SK-N-SH (cell line): ENCODE data around the gene NCKAP5. TPM values are rescaled to one million over a fixed set of nuclear protein-coding genes. Genes with fewer than 3 reads are reported as not detected.

ENCODE experiments used
- CTCF ChIA-PET: fragments of 300-600, 350-600 bp; formaldehyde crosslinking; extraction: SDS; loops from one replicate; lab custom pipeline; 2021; lab: Yijun Ruan, JAX
- POLR2A ChIA-PET: fragments of 350-600 bp; sonication (Branson Sonifier 250); formaldehyde crosslinking; extraction: SDS; loops from one replicate; lab custom pipeline; 2020; ENCODE audit warnings: antibody characterized with exemption, inconsistent platforms; lab: Yijun Ruan, JAX
- DNase-seq: peaks from one replicate; pipeline ENCODE4 v3.0.0; 2012
- H2AFZ ChIP-seq: fragments of 200-600 bp; sonication (generic); 2 replicates; pipeline ENCODE4 v1.8.1; 2016; ENCODE audit warnings: antibody characterized with exemption, mild to moderate bottlenecking, low read depth
- H3F3A ChIP-seq: fragments of 200-600 bp; sonication (generic); replicated peaks from 2 replicates; pipeline ENCODE3; 2016; ENCODE audit warnings: antibody characterized with exemption, mild to moderate bottlenecking; ENCODE audit not compliant: insufficient read depth
- H3K27ac ChIP-seq, 2 experiments: fragments of 200-500 bp in 1 of 2; fragments of 200-600 bp in 1 of 2; sonication (Bioruptor generic) in 1 of 2; sonication (generic), shearing (Covaris generic) in 1 of 2; 2 replicates each; pipeline versions ENCODE4 v1.5.1 to v1.6.1; 2014 to 2016; ENCODE audit warnings: low read depth in 2 of 2, inconsistent platforms in 1 of 2, low read length in 1 of 2, mild to moderate bottlenecking in 1 of 2, mixed read lengths in 1 of 2
- H3K27me3 ChIP-seq: fragments of 200-600 bp; sonication (generic), shearing (Covaris generic); 2 replicates; pipeline ENCODE4 v1.6.1; 2016; ENCODE audit warnings: mixed run types; ENCODE audit not compliant: insufficient read depth
- H3K36me3 ChIP-seq, 2 experiments: fragments of 200-500 bp in 1 of 2; fragments of 200-600 bp in 1 of 2; sonication (Bioruptor generic) in 1 of 2; sonication (generic) in 1 of 2; replicated peaks in 1 of 2; 2 replicates each; pipeline versions ENCODE3 to v1.5.1; 2014 to 2016; ENCODE audit warnings: low read length in 1 of 2, mild to moderate bottlenecking in 1 of 2; ENCODE audit not compliant: insufficient read depth in 2 of 2, control insufficient read depth in 1 of 2
- H3K4me1 ChIP-seq, 2 experiments: fragments of 200-500 bp in 1 of 2; fragments of 200-600 bp in 1 of 2; sonication (Bioruptor generic) in 1 of 2; sonication (generic), shearing (Covaris generic) in 1 of 2; 2 replicates each; pipeline versions ENCODE4 v1.5.1 to v1.6.1; 2014 to 2016; ENCODE audit warnings: low read depth in 1 of 2, low read length in 1 of 2, mixed run types in 1 of 2; ENCODE audit not compliant: insufficient read depth in 2 of 2, control insufficient read depth in 1 of 2
- H3K4me2 ChIP-seq: fragments of 200-600 bp; sonication (generic), shearing (Covaris generic); 2 replicates; pipeline ENCODE4 v1.6.1; 2017; ENCODE audit warnings: mixed run types
- H3K4me3 ChIP-seq, 2 experiments: fragments of 200-500 bp in 1 of 2; fragments of 200-600 bp in 1 of 2; sonication (Bioruptor generic) in 1 of 2; sonication (generic), shearing (Covaris generic) in 1 of 2; 2 replicates each; pipeline versions ENCODE4 v1.5.1 to v1.8.1; 2014 to 2016; ENCODE audit warnings: low read depth in 2 of 2, inconsistent platforms in 1 of 2, low read length in 1 of 2, mild to moderate bottlenecking in 1 of 2, mixed read lengths in 1 of 2, moderate library complexity in 1 of 2
- H3K79me2 ChIP-seq: fragments of 200-600 bp; sonication (generic); 2 replicates; pipeline ENCODE4 v1.8.1; 2017; ENCODE audit warnings: mild to moderate bottlenecking; ENCODE audit not compliant: insufficient read depth
- H3K9ac ChIP-seq: fragments of 200-600 bp; sonication (generic); 2 replicates; pipeline ENCODE4 v1.6.1; 2017; ENCODE audit warnings: mixed run types
- H3K9me2 ChIP-seq: fragments of 200-600 bp; sonication (generic); 2 replicates; pipeline ENCODE4 v1.6.1; 2017; ENCODE audit warnings: mixed run types
- H3K9me3 ChIP-seq: fragments of 200-600 bp; sonication (generic); 2 replicates; pipeline ENCODE4 v1.6.1; 2017; ENCODE audit warnings: mixed run types, mild to moderate bottlenecking, moderate library complexity
- H4K20me1 ChIP-seq: fragments of 200-600 bp; sonication (generic); 2 replicates; pipeline ENCODE4 v1.6.1; 2017; ENCODE audit warnings: mild to moderate bottlenecking, mixed run types; ENCODE audit not compliant: insufficient read depth
- CHD2 ChIP-seq: fragments of 150-350 bp; IDR thresholded peaks from 2 replicates; pipeline ENCODE4 v1.6.1; 2018; ENCODE audit warnings: low read length; ENCODE audit not compliant: partially characterized antibody
- FOSL2 ChIP-seq: IDR thresholded peaks from 2 replicates; pipeline ENCODE4 v1.4.0; 2012; ENCODE audit warnings: low read depth, mild to moderate bottlenecking, moderate library complexity, borderline replicate concordance
- FOXM1 ChIP-seq: IDR thresholded peaks from 2 replicates; pipeline ENCODE4 v1.4.0; 2012; ENCODE audit warnings: low read depth, mild to moderate bottlenecking
- GABPA ChIP-seq: IDR thresholded peaks from 2 replicates; pipeline ENCODE4 v1.4.0; 2012; ENCODE audit warnings: low read depth, mild to moderate bottlenecking
- GATA2 ChIP-seq: sonication (generic); formaldehyde crosslinking; IDR thresholded peaks from 2 replicates; pipeline ENCODE4 v1.5.0; 2020; ENCODE audit warnings: mild to moderate bottlenecking, missing genetic modification reagents
- JUND ChIP-seq: IDR thresholded peaks from 2 replicates; pipeline ENCODE4 v1.4.0; 2012
- NRF1 ChIP-seq: IDR thresholded peaks from 2 replicates; pipeline ENCODE4 v1.6.1; 2012; ENCODE audit warnings: low read depth, mild to moderate bottlenecking, low read length
- RAD21 ChIP-seq: IDR thresholded peaks from 2 replicates; pipeline ENCODE4 v1.6.1; 2012; ENCODE audit warnings: mild to moderate bottlenecking, low read length
- RCOR1 ChIP-seq: fragments of 150-350 bp; IDR thresholded peaks from 2 replicates; pipeline ENCODE4 v1.6.1; 2017; ENCODE audit warnings: antibody characterized with exemption, low read length
- RXRA ChIP-seq: IDR thresholded peaks from 2 replicates; pipeline ENCODE4 v1.4.0; 2012; ENCODE audit warnings: low read depth, mild to moderate bottlenecking, borderline replicate concordance
- SMC3 ChIP-seq: IDR thresholded peaks from 2 replicates; pipeline ENCODE4 v1.6.1; 2012; ENCODE audit warnings: low read depth, low read length, improper control_type of control experiment
- USF1 ChIP-seq: IDR thresholded peaks from 2 replicates; pipeline ENCODE4 v1.4.0; 2012; ENCODE audit warnings: low read depth, borderline replicate concordance
- USF2 ChIP-seq: fragments of 150-350 bp; IDR thresholded peaks from 2 replicates; pipeline ENCODE4 v1.6.1; 2017; ENCODE audit warnings: antibody characterized with exemption, low read length, low read depth, borderline replicate concordance
- YY1 ChIP-seq: IDR thresholded peaks from 2 replicates; pipeline ENCODE4 v1.4.0; 2012; ENCODE audit warnings: low read depth, mild to moderate bottlenecking
- WGBS: methylation state at CpG from one replicate; pipeline ENCODE4 v1.1.6; 2017; ENCODE audit warnings: low lambda C conversion rate; 5-methylcytosine and 5-hydroxymethylcytosine counted together
- polyA plus RNA-seq, 3 experiments: library from polyadenylated mRNA; depleted of rRNA; stranded (reverse); fragments of >200 nt; gene quantifications; 2 replicates each; pipeline ENCODE4 v1.2.3, GENCODE V29; 2012
- TF ChIP-seq, protein P1 (sequence below): IDR thresholded peaks from 2 replicates; pipeline ENCODE4; 2012
- TF ChIP-seq, protein P2 (sequence below): IDR thresholded peaks from 2 replicates; pipeline ENCODE4 v1.4.0; 2012; ENCODE audit warnings: low read depth, borderline replicate concordance
- TF ChIP-seq, protein P3 (sequence below): fragments of 150-350 bp; IDR thresholded peaks from 2 replicates; pipeline ENCODE4 v1.6.1; 2016; ENCODE audit warnings: mild to moderate bottlenecking, low read depth, low read length
- TF ChIP-seq, protein P4 (sequence below): fragments of 200-600 bp; sonication (generic); IDR thresholded peaks from 2 replicates; pipeline ENCODE4 v1.6.1; 2017; ENCODE audit warnings: antibody characterized with exemption, mild to moderate bottlenecking, moderate library complexity

Gene NCKAP5
- polyA plus RNA-seq, 1 of the 3 experiments (the other 2 are of a cell fraction), result 0.02 TPM

DNA sequence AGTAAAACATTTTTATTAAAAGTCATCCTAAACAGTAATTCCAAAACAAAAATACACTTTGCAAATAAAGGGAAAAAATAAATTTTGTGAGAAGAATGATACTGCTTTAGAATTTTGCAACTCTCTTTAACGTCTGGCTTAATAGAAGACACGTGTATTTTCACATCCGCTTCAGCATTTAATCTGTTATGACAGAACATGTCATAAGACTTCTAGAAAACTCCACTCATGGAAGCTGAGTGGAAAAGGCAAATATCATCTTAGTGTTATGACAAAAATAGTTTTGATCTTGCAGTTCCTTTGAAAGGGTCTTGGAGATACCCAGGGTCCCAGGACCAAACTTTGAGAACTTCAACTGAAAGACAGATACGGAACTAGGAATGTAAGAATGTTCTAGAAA is 350.1 kb downstream of the NCKAP5 start:
- POLR2A ChIA-PET, result no interaction called here
- CTCF ChIA-PET, result no interaction called here
- WGBS, result 64% methylated on average over 4 of the region's 4 CpGs

DNA sequence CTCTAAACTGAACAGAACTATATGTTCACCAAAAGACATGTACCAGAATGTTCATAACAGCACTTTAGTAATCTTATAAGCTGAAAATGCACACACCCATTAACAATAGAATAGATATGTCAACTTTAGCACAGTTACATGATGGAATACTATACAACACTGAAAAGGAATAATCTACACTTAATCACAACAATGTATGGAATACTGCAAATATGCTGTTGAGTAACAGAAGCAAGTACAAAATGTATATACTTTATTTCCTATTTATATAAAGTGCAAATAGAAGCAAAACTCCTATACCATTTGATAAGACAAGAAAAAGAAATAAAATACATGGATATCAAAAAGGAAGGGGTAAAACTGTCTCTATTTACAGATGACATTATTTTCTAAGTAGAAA is 352.8 kb downstream of the NCKAP5 start:
- Histone ChIP-seq H3K27me3 (no peaks in the 10 kb centered on the region), H3K4me1 (no peaks in the 10 kb centered on the region), H3K79me2 (no peaks in the 10 kb centered on the region), H3K4me3 (no peak overlapping the region), H3K9me2 (no peaks in the 10 kb centered on the region), H4K20me1 (no peaks in the 10 kb centered on the region), H3F3A (no peaks in the 10 kb centered on the region), H3K9me3 (peaks cover 4% of the 10 kb centered on the region; the same call in 1 of the 2 replicates), H3K4me2 (no peak overlapping the region), H3K27ac (no peak overlapping the region), H3K36me3 (no peaks in the 10 kb centered on the region), H3K9ac (no peak overlapping the region), H2AFZ (no peak overlapping the region)
- DNase-seq, result no peak
- POLR2A ChIA-PET, result no interaction called here
- TF ChIP-seq, protein P1, sequence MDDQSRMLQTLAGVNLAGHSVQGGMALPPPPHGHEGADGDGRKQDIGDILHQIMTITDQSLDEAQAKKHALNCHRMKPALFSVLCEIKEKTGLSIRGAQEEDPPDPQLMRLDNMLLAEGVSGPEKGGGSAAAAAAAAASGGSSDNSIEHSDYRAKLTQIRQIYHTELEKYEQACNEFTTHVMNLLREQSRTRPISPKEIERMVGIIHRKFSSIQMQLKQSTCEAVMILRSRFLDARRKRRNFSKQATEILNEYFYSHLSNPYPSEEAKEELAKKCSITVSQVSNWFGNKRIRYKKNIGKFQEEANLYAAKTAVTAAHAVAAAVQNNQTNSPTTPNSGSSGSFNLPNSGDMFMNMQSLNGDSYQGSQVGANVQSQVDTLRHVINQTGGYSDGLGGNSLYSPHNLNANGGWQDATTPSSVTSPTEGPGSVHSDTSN, result no peak
- TF ChIP-seq, protein P2, sequence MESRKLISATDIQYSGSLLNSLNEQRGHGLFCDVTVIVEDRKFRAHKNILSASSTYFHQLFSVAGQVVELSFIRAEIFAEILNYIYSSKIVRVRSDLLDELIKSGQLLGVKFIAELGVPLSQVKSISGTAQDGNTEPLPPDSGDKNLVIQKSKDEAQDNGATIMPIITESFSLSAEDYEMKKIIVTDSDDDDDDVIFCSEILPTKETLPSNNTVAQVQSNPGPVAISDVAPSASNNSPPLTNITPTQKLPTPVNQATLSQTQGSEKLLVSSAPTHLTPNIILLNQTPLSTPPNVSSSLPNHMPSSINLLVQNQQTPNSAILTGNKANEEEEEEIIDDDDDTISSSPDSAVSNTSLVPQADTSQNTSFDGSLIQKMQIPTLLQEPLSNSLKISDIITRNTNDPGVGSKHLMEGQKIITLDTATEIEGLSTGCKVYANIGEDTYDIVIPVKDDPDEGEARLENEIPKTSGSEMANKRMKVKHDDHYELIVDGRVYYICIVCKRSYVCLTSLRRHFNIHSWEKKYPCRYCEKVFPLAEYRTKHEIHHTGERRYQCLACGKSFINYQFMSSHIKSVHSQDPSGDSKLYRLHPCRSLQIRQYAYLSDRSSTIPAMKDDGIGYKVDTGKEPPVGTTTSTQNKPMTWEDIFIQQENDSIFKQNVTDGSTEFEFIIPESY, result no peak
- TF ChIP-seq CHD2 (no peak), USF1 (no peak)
- CTCF ChIA-PET, result no interaction called here

More for the DNA sequence above, 350.1 kb downstream of the NCKAP5 start:
- H3K4me3 ChIP-seq, result no peak overlapping the region
- H3K9me2 ChIP-seq, result no peaks in the 10 kb centered on the region
- no peaks in the 10 kb centered on the region; a peak in 1 of 4 replicates for H3K4me1 ChIP-seq
- H3K36me3 ChIP-seq, result no peaks in the 10 kb centered on the region
- no peaks in the 10 kb centered on the region for H3K79me2 ChIP-seq
- H3K27me3 ChIP-seq, result no peaks in the 10 kb centered on the region
- H3K4me2 ChIP-seq, result no peak overlapping the region
- no peaks in the 10 kb centered on the region for H3F3A ChIP-seq
- H3K9ac ChIP-seq, result no peak overlapping the region
- no peak overlapping the region for H2AFZ ChIP-seq
- DNase-seq, result no peak
- no peaks in the 10 kb centered on the region for H4K20me1 ChIP-seq
- no peak for TF ChIP-seq JUND
- TF ChIP-seq, protein P3, sequence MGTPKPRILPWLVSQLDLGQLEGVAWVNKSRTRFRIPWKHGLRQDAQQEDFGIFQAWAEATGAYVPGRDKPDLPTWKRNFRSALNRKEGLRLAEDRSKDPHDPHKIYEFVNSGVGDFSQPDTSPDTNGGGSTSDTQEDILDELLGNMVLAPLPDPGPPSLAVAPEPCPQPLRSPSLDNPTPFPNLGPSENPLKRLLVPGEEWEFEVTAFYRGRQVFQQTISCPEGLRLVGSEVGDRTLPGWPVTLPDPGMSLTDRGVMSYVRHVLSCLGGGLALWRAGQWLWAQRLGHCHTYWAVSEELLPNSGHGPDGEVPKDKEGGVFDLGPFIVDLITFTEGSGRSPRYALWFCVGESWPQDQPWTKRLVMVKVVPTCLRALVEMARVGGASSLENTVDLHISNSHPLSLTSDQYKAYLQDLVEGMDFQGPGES, result no peak
- no peak for TF ChIP-seq NRF1
- no peak for TF ChIP-seq FOXM1
- TF ChIP-seq YY1, result no peak
- TF ChIP-seq GABPA, result no peak
- no peak for TF ChIP-seq USF2
- TF ChIP-seq, protein P4, sequence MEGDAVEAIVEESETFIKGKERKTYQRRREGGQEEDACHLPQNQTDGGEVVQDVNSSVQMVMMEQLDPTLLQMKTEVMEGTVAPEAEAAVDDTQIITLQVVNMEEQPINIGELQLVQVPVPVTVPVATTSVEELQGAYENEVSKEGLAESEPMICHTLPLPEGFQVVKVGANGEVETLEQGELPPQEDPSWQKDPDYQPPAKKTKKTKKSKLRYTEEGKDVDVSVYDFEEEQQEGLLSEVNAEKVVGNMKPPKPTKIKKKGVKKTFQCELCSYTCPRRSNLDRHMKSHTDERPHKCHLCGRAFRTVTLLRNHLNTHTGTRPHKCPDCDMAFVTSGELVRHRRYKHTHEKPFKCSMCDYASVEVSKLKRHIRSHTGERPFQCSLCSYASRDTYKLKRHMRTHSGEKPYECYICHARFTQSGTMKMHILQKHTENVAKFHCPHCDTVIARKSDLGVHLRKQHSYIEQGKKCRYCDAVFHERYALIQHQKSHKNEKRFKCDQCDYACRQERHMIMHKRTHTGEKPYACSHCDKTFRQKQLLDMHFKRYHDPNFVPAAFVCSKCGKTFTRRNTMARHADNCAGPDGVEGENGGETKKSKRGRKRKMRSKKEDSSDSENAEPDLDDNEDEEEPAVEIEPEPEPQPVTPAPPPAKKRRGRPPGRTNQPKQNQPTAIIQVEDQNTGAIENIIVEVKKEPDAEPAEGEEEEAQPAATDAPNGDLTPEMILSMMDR, result no peak
- TF ChIP-seq RXRA, result no peak
- no peak for TF ChIP-seq GATA2
- TF ChIP-seq RAD21, result no peak
- no peak for TF ChIP-seq FOSL2
- TF ChIP-seq SMC3, result no peak
- TF ChIP-seq RCOR1, result no peak
- no peak for TF ChIP-seq CHD2
- TF ChIP-seq, all 33 proteins: peak for 0
- H3K27ac ChIP-seq, result no peak overlapping the region
- H3K9me3 ChIP-seq, result peaks cover 4% of the 10 kb centered on the region; the same call in 1 of the 2 replicates
